PC-9 (cell line): ENCODE measurements around the gene FGD4. TPM values are rescaled to one million over a fixed set of nuclear protein-coding genes. Genes with fewer than 3 reads are reported as not detected.
"Not testable (repeated sequence)": the region's sequence is repeated elsewhere in the genome, so short reads cannot be mapped to it uniquely, and the experiment has no call there.

ENCODE experiments used
- BruUV-seq: library from RNA; stranded (reverse); fragments of 400-500 nt; replicated peaks from 2 replicates; lab custom pipeline; 2021; lab: Mats Ljungman, UMichigan
- CTCF ChIA-PET: fragments of 300-600 bp; sonication (Branson Sonifier 250); formaldehyde crosslinking; loops from one replicate; lab custom pipeline; 2022; ENCODE audit warnings: antibody characterized with exemption; lab: Charles Lee
- POLR2A ChIA-PET: fragments of 300-600 bp; sonication (Branson Sonifier 250); formaldehyde crosslinking; loops from one replicate; lab custom pipeline; 2022; ENCODE audit warnings: antibody characterized with exemption; ENCODE audit not compliant: unreplicated experiment; lab: Charles Lee
- DNase-seq, 2 experiments: peaks; one replicate each; pipeline versions ENCODE4 v3.0.0 to v3.0.0-alpha.2; 2015 to 2022; ENCODE audit warnings: mixed read lengths in 1 of 2
- H2AFZ ChIP-seq: fragments of 200-600 bp; sonication (generic); 2 replicates; pipeline ENCODE4 v1.8.1; 2017; ENCODE audit warnings: antibody characterized with exemption
- H3F3A ChIP-seq: fragments of 200-600 bp; sonication (generic); 2 replicates; pipeline ENCODE4 v1.8.1; 2017; ENCODE audit warnings: antibody characterized with exemption, mild to moderate bottlenecking, low read depth; ENCODE audit not compliant: insufficient read depth
- H3K27ac ChIP-seq: fragments of 200-600 bp; sonication (generic); 2 replicates; pipeline ENCODE4 v1.6.1; 2016; ENCODE audit warnings: mixed run types
- H3K27me3 ChIP-seq: fragments of 200-600 bp; sonication (generic); 2 replicates; pipeline ENCODE4 v1.6.1; 2016; ENCODE audit warnings: low read depth, mixed run types; ENCODE audit not compliant: insufficient read depth
- H3K36me3 ChIP-seq: fragments of 200-600 bp; sonication (generic); 2 replicates; pipeline ENCODE4 v1.6.1; 2016; ENCODE audit warnings: low read depth, mixed run types
- H3K4me1 ChIP-seq: fragments of 200-600 bp; sonication (generic); replicated peaks from 2 replicates; pipeline ENCODE4 v1.6.1; 2016; ENCODE audit warnings: mixed run types; ENCODE audit not compliant: insufficient read depth
- H3K4me2 ChIP-seq: fragments of 200-600 bp; sonication (generic); 2 replicates; pipeline ENCODE4 v1.6.1; 2017; ENCODE audit warnings: mixed run types
- H3K4me3 ChIP-seq: fragments of 200-600 bp; sonication (generic); 2 replicates; pipeline ENCODE4 v1.6.1; 2016; ENCODE audit warnings: mixed run types
- H3K79me2 ChIP-seq: fragments of 200-600 bp; sonication (generic); 2 replicates; pipeline ENCODE4 v1.6.1; 2017; ENCODE audit warnings: low read depth, mixed run types
- H3K9me2 ChIP-seq: fragments of 200-600 bp; sonication (generic); 2 replicates; pipeline ENCODE4 v1.8.1; 2017; ENCODE audit warnings: mild to moderate bottlenecking; ENCODE audit not compliant: insufficient read depth
- H3K9me3 ChIP-seq: fragments of 200-600 bp; sonication (generic); 2 replicates; pipeline ENCODE4 v1.8.1; 2016; ENCODE audit warnings: low read depth; ENCODE audit not compliant: insufficient read depth
- H4K20me1 ChIP-seq: fragments of 200-600 bp; sonication (generic); 2 replicates; pipeline ENCODE4 v1.8.1; 2017; ENCODE audit not compliant: insufficient read depth
- EZH2 ChIP-seq: fragments of 200-600 bp; sonication (generic); IDR thresholded peaks from 2 replicates; pipeline ENCODE4 v1.8.0; 2017; ENCODE audit warnings: antibody characterized with exemption, low read depth
- intact Hi-C: fragments of 100-400 bp; cut with micrococcal nuclease; formaldehyde crosslinking; loops from one replicate; pipeline ENCODE4 v1.10.0; 2022; ENCODE audit not compliant: unreplicated experiment
- total RNA-seq: library from RNA; stranded (reverse); gene quantifications from 2 replicates; pipeline ENCODE4 v1.2.3, GENCODE V29; 2021
- TF ChIP-seq, protein P1 (sequence below): fragments of 200-600 bp; sonication (generic); conservative IDR thresholded peaks from 2 replicates; pipeline ENCODE4 v1.6.1; 2017; ENCODE audit warnings: mixed run types, antibody characterized with exemption, mild to moderate bottlenecking, moderate library complexity

Gene FGD4
- total RNA-seq, 1 experiment from 2014 or later, result 28.3 TPM

DNA sequence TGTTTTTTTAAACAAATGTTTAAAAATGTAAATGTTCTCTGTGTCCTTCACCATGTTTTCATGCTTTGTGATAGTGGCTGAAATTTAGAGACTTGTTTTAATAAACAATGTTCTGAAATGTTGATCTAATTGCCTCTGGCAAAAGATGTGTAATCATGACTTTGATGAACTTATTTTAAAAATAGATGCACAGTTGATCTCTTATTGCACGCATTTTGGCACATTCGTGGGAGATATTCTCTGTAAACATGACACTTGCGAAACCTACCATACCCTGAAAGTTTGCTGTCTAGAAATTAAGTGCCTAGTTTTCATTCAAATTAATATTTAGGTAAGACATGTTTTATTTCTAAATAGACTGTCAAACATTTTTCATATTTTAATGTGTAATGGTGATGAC is 160.1 kb downstream of the FGD4 start:
- Histone ChIP-seq H3K79me2 (no peaks in the 10 kb centered on the region), H4K20me1 (no peaks in the 10 kb centered on the region), H3K9me2 (no peaks in the 10 kb centered on the region), H3K27me3 (no peaks in the 10 kb centered on the region), H3F3A (no peaks in the 10 kb centered on the region), H3K27ac (no peak overlapping the region), H3K4me1 (no peaks in the 10 kb centered on the region), H3K4me2 (no peak overlapping the region), H3K36me3 (no peaks in the 10 kb centered on the region), H2AFZ (no peak overlapping the region), H3K9me3 (no peaks in the 10 kb centered on the region), H3K4me3 (no peak overlapping the region)
- no peak for TF ChIP-seq EZH2
- TF ChIP-seq, protein P1, sequence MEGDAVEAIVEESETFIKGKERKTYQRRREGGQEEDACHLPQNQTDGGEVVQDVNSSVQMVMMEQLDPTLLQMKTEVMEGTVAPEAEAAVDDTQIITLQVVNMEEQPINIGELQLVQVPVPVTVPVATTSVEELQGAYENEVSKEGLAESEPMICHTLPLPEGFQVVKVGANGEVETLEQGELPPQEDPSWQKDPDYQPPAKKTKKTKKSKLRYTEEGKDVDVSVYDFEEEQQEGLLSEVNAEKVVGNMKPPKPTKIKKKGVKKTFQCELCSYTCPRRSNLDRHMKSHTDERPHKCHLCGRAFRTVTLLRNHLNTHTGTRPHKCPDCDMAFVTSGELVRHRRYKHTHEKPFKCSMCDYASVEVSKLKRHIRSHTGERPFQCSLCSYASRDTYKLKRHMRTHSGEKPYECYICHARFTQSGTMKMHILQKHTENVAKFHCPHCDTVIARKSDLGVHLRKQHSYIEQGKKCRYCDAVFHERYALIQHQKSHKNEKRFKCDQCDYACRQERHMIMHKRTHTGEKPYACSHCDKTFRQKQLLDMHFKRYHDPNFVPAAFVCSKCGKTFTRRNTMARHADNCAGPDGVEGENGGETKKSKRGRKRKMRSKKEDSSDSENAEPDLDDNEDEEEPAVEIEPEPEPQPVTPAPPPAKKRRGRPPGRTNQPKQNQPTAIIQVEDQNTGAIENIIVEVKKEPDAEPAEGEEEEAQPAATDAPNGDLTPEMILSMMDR, result no peak
- CTCF ChIA-PET, result no interaction called here
- BruUV-seq, result no TSS peak
- POLR2A ChIA-PET, result no interaction called here
- intact Hi-C loops, result no loop called here
- DNase-seq, result no peak

DNA sequence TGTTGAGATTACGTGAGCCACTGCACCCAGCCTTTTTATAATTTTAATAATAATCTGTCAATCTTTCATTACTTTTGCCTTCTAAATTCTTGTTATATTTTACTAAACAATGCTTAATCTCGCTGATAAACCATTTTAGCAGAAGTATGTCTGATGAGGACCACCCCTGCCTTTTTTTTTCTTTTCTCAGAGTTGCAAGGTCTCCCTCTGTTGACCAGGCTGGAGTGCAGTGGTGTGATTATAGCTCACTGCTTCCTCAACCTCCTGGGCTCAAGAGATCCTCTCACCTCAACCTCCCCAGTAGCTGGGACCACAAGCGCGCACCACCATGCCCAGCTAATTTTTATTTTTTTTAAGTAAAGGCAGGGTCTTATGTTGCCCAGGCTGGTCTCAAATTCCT is 161.2 kb downstream of the FGD4 start:
- ChIA-PET POLR2A (no interaction called here), CTCF (no interaction called here)
- Histone ChIP-seq H3K4me3 (no peak overlapping the region), H3K4me2 (no peak overlapping the region), H3K36me3 (no peaks in the 10 kb centered on the region), H3K79me2 (no peaks in the 10 kb centered on the region), H3K27me3 (no peaks in the 10 kb centered on the region), H3K9me3 (no peaks in the 10 kb centered on the region), H3K27ac (no peak overlapping the region), H2AFZ (no peak overlapping the region), H3K4me1 (no peaks in the 10 kb centered on the region), H4K20me1 (no peaks in the 10 kb centered on the region), H3F3A (no peaks in the 10 kb centered on the region), H3K9me2 (no peaks in the 10 kb centered on the region)
- TF ChIP-seq, protein P1, result no peak
- no peak for TF ChIP-seq EZH2
- intact Hi-C loops, result no loop called here
- no TSS peak for BruUV-seq
- no peak for DNase-seq

DNA sequence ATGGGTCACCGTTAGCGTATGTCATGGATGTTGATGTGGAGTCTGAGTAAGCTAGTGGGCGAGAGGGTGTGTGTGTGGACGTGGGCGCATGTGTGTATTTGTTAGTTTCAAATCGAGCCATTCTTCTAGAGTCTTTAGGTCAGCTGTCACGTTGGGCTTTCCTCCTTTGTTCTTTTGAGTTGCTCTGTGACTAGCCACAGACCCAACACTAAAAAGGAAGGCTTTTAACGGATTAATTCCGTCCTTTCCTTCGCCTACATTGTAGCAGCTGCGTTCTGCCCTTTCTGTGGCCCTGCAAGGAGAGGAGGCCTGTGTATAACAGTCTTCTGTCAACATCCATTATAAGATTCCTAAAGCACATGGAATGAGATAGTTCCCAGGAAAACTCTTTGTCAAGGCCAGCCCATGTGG is 162.6 kb downstream of the FGD4 start:
- no peaks in the 10 kb centered on the region for H3K9me3 ChIP-seq
- POLR2A ChIA-PET, result no interaction called here
- peaks cover 7% of the 10 kb centered on the region for H3K4me1 ChIP-seq
- peaks cover 4% of the 10 kb centered on the region; the same call in 1 of the 2 replicates for H3F3A ChIP-seq
- TF ChIP-seq, protein P1, result no peak
- no peak for TF ChIP-seq EZH2
- no TSS peak for BruUV-seq
- no peak overlapping the region for H3K4me3 ChIP-seq
- no peaks in the 10 kb centered on the region for H3K27me3 ChIP-seq
- no peaks in the 10 kb centered on the region for H3K36me3 ChIP-seq
- intact Hi-C loops, result no loop called here
- H2AFZ ChIP-seq, result no peak overlapping the region
- no peak for DNase-seq
- no peak overlapping the region for H3K4me2 ChIP-seq
- no peaks in the 10 kb centered on the region for H3K9me2 ChIP-seq
- H3K27ac ChIP-seq, result no peak overlapping the region
- H4K20me1 ChIP-seq, result no peaks in the 10 kb centered on the region
- H3K79me2 ChIP-seq, result no peaks in the 10 kb centered on the region
- CTCF ChIA-PET, result no interaction called here

DNA sequence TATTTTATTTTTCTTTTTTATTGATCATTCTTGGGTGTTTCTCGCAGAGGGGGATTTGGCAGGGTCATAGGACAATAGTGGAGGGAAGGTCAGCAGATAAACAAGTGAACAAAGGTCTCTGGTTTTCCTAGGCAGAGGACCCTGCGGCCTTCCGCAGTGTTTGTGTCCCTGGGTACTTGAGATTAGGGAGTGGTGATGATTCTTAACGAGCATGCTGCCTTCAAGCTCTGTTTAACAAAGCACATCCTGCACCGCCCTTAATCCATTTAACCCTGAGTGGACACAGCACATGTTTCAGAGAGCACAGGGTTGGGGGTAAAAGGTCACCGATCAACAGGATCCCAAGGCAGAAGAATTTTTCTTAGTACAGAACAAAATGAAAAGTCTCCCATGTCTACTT is 163.1 kb downstream of the FGD4 start:
- H4K20me1 ChIP-seq, H3K4me3 ChIP-seq, POLR2A ChIA-PET, H3K27ac ChIP-seq, intact Hi-C loops, DNase-seq, H3K4me2 ChIP-seq, H3K27me3 ChIP-seq, H2AFZ ChIP-seq, H3F3A ChIP-seq, H3K79me2 ChIP-seq, H3K9me3 ChIP-seq, CTCF ChIA-PET, BruUV-seq, H3K36me3 ChIP-seq, H3K9me2 ChIP-seq: not testable (repeated sequence)
- H3K4me1 ChIP-seq, result peaks cover 12% of the 10 kb centered on the region
